ENCODE data around the gene CD109.

CD109 gene

GRCh38 chr6:73873081-73873480 is 177.1 kb downstream of the CD109 start:
- DNase-seq: no peak
